H1 (cell line): ENCODE data around the gene TRIM56. TPM values are rescaled to one million over a fixed set of nuclear protein-coding genes. Genes with fewer than 3 reads are reported as not detected.

Experiments
- ATF3 ChIP-seq: IDR thresholded peaks from 2 replicates; pipeline ENCODE4 v1.6.1; 2011; ENCODE audit warnings: low read depth, mild to moderate bottlenecking, low read length; ENCODE audit not compliant: insufficient read depth
- BACH1 ChIP-seq: IDR thresholded peaks from 2 replicates; pipeline ENCODE4 v1.6.1; 2012; ENCODE audit warnings: low read length, improper control_type of control experiment
- BCL11A ChIP-seq, 2 experiments: IDR thresholded peaks; one replicate each; pipeline ENCODE4 v1.6.1; 2011; ENCODE audit warnings: low read depth in 2 of 2, low read length in 2 of 2, mild to moderate bottlenecking in 2 of 2
- GABPA ChIP-seq: IDR thresholded peaks from 2 replicates; pipeline ENCODE4 v1.6.1; 2011; ENCODE audit warnings: mild to moderate bottlenecking, low read length, moderate library complexity, borderline replicate concordance; ENCODE audit not compliant: insufficient read depth
- HDAC2 ChIP-seq, 2 experiments: fragments of 300-600 bp in 1 of 2; sonication (generic) in 1 of 2; IDR thresholded peaks; 2 replicates each; pipeline ENCODE4 v1.6.1; 2011 to 2012; ENCODE audit warnings: low read depth in 2 of 2, low read length in 2 of 2, mild to moderate bottlenecking in 2 of 2, moderate library complexity in 2 of 2, borderline replicate concordance in 1 of 2, inconsistent platforms in 1 of 2
- JUN ChIP-seq: IDR thresholded peaks from 2 replicates; pipeline ENCODE4 v1.6.1; 2011; ENCODE audit warnings: low read depth, mild to moderate bottlenecking, improper control_type of control experiment, low read length
- KDM4A ChIP-seq: IDR thresholded peaks from one replicate; pipeline ENCODE4 v1.7.1; 2012; ENCODE audit warnings: low read depth, mild to moderate bottlenecking, moderate library complexity, low read length, inconsistent platforms; ENCODE audit not compliant: severe bottlenecking
- KDM5A ChIP-seq: fragments of 200-600 bp; IDR thresholded peaks from 2 replicates; pipeline ENCODE4 v1.7.1; 2012; ENCODE audit warnings: mild to moderate bottlenecking, low read length, inconsistent platforms, mixed read lengths
- NANOG ChIP-seq: IDR thresholded peaks from 2 replicates; pipeline ENCODE4 v1.6.1; 2011; ENCODE audit warnings: low read length, low read depth, mild to moderate bottlenecking, inconsistent platforms; ENCODE audit not compliant: insufficient read depth, poor library complexity, severe bottlenecking
- RAD21 ChIP-seq, 2 experiments: IDR thresholded peaks in 1 of 2; conservative IDR thresholded peaks in 1 of 2; 2 replicates each; pipeline ENCODE4 v1.6.1; 2011; ENCODE audit warnings: low read depth in 2 of 2, low read length in 2 of 2, improper control_type of control experiment in 1 of 2, inconsistent platforms in 1 of 2, mild to moderate bottlenecking in 1 of 2, moderate library complexity in 1 of 2
- RFX5 ChIP-seq: IDR thresholded peaks from 2 replicates; pipeline ENCODE4 v1.6.1; 2011; ENCODE audit warnings: low read depth, low read length, improper control_type of control experiment, borderline replicate concordance
- RNF2 ChIP-seq: fragments of 200-900, 300-1000 bp; sonication (generic); IDR thresholded peaks from 2 replicates; pipeline ENCODE4 v1.7.1; 2016; ENCODE audit warnings: borderline replicate concordance, low read depth, mild to moderate bottlenecking, antibody characterized with exemption, low read length; ENCODE audit not compliant: poor library complexity, severe bottlenecking; ENCODE audit errors: missing control alignments
- SIN3A ChIP-seq, 2 experiments: IDR thresholded peaks in 1 of 2; conservative IDR thresholded peaks in 1 of 2; 2 replicates each; pipeline ENCODE4 v1.6.1; 2011 to 2012; ENCODE audit warnings: low read length in 2 of 2, improper control_type of control experiment in 1 of 2, low read depth in 1 of 2, mild to moderate bottlenecking in 1 of 2
- SIRT6 ChIP-seq: IDR thresholded peaks from one replicate; pipeline ENCODE4 v1.7.1; 2012; ENCODE audit warnings: low read length, inconsistent platforms
- SIX5 ChIP-seq: IDR thresholded peaks from 2 replicates; pipeline ENCODE4 v1.6.1; 2011; ENCODE audit warnings: mild to moderate bottlenecking, low read depth, low read length
- SRF ChIP-seq: IDR thresholded peaks from 2 replicates; pipeline ENCODE4 v1.6.1; 2011; ENCODE audit warnings: mild to moderate bottlenecking, low read depth, low read length, moderate library complexity
- YY1 ChIP-seq: IDR thresholded peaks from 2 replicates; pipeline ENCODE4 v1.6.1; 2011; ENCODE audit warnings: low read depth, mild to moderate bottlenecking, low read length
- ZNF274 ChIP-seq: IDR thresholded peaks from 2 replicates; pipeline ENCODE4 v1.7.0; 2012; ENCODE audit warnings: low read length, borderline replicate concordance; ENCODE audit errors: extremely low read depth
- polyA plus RNA-seq, 7 experiments: library from polyadenylated mRNA; depleted of rRNA in 3 of 7; stranded (reverse) in 5 of 7; unstranded in 2 of 7; fragments of >200 nt in 5 of 7; fragments of 200-250 nt in 2 of 7; gene quantifications; 1 replicate in 5 of 7; 2 replicates in 1 of 7; 4 replicates in 1 of 7; pipeline versions ENCODE4 v1.2.1 to v1.2.3, GENCODE V29; 2011 to 2013; ENCODE audit warnings: missing spikeins in 2 of 7, mixed read lengths in 2 of 7
- total RNA-seq: library from RNA; stranded (reverse); fragmentation: NEBNext Ultra II Directional; extraction: Animal tissue kit (Norgen Biotek cat#: 25700); gene quantifications from 2 replicates; pipeline ENCODE4 v1.2.1, GENCODE V29; 2021
- TF ChIP-seq, protein P1 (sequence below), 3 experiments: IDR thresholded peaks; 1 replicate in 2 of 3; 2 replicates in 1 of 3; pipeline versions ENCODE4 v1.5.1 to v1.6.1; 2011; ENCODE audit warnings: low read length in 3 of 3, mild to moderate bottlenecking in 3 of 3, inconsistent platforms in 2 of 3, low read depth in 1 of 3, moderate library complexity in 1 of 3; ENCODE audit not compliant: insufficient read depth in 1 of 3; ENCODE audit errors: control extremely low read depth in 1 of 3

TRIM56 gene
- total and polyA plus RNA-seq, 2 of the 8 experiments (the other 6 are each of a cell fraction or from before 2014, with no cell fraction given): 2.0 to 17.5 TPM

DNA sequence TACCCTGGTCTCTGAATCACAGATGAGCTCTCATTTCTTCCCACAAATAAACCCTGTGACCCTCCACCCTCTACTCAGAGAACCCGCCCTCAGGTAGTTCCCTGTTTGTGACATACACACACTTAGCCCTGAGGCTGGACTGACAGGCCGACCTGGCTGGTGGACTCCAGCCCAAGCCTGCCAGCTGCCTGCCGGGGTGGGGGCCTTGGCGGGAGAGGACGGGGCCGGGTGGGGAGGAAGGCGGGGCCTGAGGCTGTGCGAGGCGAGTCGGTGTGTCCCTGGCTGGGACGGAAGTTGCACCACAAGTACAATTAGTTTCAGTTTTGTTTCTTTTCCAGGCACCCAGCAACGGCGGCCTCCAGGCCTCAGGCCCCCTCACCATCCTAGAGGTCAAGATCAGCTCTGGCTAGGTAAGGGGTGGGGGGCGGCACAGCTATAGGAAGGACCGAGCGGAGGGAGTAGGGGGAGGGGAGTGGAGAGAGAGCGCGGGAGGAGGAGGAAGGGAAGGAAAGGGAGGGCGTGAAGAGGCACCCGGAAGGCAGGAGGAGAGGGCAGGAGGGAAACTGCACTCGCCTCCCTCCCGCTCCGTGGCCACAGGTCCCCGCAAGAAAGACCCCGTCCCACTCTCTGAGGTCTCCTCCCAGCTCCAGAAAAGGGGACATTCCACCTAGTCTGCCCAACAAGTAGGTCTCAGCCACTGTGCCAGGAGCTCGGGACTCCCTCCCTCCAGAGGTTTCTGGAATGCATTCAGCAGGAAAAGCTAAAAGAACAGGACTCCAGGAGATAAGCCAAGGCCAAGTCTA is at the start of gene TRIM56 (continued):
- TF ChIP-seq HDAC2 (IDR thresholded peaks at IDR 0.05; ENCODE audit: borderline replicate concordance in 1 of 2, low read depth in 2 of 2, low read length in 2 of 2) (no peak), ATF3 (no peak), KDM4A (peak; percentile 49), SIX5 (no peak), RAD21 (IDR thresholded peaks at IDR 0.05 in 1 of 2, conservative IDR thresholded peaks at IDR 0.05 in 1 of 2; ENCODE audit: low read depth in 2 of 2, low read length in 2 of 2) (no peak), RFX5 (no peak), ZNF274 (no peak), BACH1 (no peak), KDM5A (no peak), NANOG (no peak), RNF2 (no peak), SRF (no peak), SIRT6 (no peak), SIN3A (conservative IDR thresholded peaks at IDR 0.05 in 1 of 2, IDR thresholded peaks at IDR 0.05 in 1 of 2; ENCODE audit: low read depth in 1 of 2, low read length in 2 of 2) (peak; percentile 8 to 78; a peak in 2 of 4 replicates), JUN (no peak), YY1 (no peak), BCL11A (IDR thresholded peaks at IDR 0.05; ENCODE audit: low read depth in 2 of 2, low read length in 2 of 2) (no peak), GABPA (no peak)
- TF ChIP-seq, protein P1, sequence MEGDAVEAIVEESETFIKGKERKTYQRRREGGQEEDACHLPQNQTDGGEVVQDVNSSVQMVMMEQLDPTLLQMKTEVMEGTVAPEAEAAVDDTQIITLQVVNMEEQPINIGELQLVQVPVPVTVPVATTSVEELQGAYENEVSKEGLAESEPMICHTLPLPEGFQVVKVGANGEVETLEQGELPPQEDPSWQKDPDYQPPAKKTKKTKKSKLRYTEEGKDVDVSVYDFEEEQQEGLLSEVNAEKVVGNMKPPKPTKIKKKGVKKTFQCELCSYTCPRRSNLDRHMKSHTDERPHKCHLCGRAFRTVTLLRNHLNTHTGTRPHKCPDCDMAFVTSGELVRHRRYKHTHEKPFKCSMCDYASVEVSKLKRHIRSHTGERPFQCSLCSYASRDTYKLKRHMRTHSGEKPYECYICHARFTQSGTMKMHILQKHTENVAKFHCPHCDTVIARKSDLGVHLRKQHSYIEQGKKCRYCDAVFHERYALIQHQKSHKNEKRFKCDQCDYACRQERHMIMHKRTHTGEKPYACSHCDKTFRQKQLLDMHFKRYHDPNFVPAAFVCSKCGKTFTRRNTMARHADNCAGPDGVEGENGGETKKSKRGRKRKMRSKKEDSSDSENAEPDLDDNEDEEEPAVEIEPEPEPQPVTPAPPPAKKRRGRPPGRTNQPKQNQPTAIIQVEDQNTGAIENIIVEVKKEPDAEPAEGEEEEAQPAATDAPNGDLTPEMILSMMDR (IDR thresholded peaks at IDR 0.05; ENCODE audit: control extremely low read depth in 1 of 3, insufficient read depth in 1 of 3, low read depth in 1 of 3, low read length in 3 of 3): no peak
